ENCODE measurements around the gene CCDC167. TPM values are rescaled to one million over a fixed set of nuclear protein-coding genes. Genes with fewer than 3 reads are reported as not detected.

The CCDC167 gene
- total and polyA plus RNA-seq, 10 donors, result 11.6 to 64.8 (median 26.3) TPM

- Histone ChIP-seq H3K4me1 (peaks cover 14 to 52% (median 25%) of the 10 kb centered on the region in 6 donors), H3K4me3 (no peak overlapping the region), H3K36me3 (no peaks in the 10 kb centered on the region), H3K27me3 (replicated peaks in 1 of 7) (peaks cover 0 to 27% (median 13%) of the 10 kb centered on the region in 7 donors), H3K9me3 (no peaks in the 10 kb centered on the region), H3K27ac (no peak overlapping the region)
- 62 to 75% (median 72%) methylated on average over 4 of the region's 4 CpGs for WGBS, 5 donors
- TF ChIP-seq POLR2AphosphoS5 (IDR thresholded peaks at IDR 0.05), result no peak
- TF ChIP-seq POLR2A (IDR thresholded peaks at IDR 0.05), result no peak
- no peak for TF ChIP-seq CTCF (IDR thresholded peaks at IDR 0.05 in 8 of 11, conservative IDR thresholded peaks at IDR 0.05 in 3 of 11)
- no peak for DNase-seq
- intact Hi-C loops (cut with DNase I; ENCODE audit: low total_unique reads), result no loop called here
Measured at GRCh38 chr6:37540390-37540789, 40.7 kb upstream of the CCDC167 start.

DNA sequence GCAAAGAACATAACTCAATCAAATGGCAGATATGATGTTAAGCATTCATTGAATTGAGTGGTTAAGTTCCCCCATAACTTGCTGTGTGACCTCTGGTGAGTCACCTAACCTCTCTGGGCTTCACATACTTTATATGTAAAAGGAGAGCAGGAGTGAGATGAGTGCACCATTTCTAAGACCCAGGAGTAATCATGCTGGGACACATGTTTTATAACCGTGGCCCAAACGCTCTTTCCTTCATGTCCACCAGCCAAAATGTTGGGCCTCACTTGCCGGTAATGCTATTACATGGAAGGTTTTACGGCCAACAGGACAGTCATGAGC, 40.3 kb upstream of the CCDC167 start:
- 90 to 98% (median 96%) methylated on average over 4 of the region's 4 CpGs for WGBS, 5 donors
- H3K4me1 ChIP-seq, result peaks cover 14 to 52% (median 27%) of the 10 kb centered on the region in 6 donors
- no peak for TF ChIP-seq CTCF (IDR thresholded peaks at IDR 0.05 in 8 of 11, conservative IDR thresholded peaks at IDR 0.05 in 3 of 11)
- TF ChIP-seq POLR2AphosphoS5 (IDR thresholded peaks at IDR 0.05), result no peak
- no peak for TF ChIP-seq POLR2A (IDR thresholded peaks at IDR 0.05)
- no peaks in the 10 kb centered on the region for H3K9me3 ChIP-seq
- peaks cover 0 to 31% (median 17%) of the 10 kb centered on the region in 7 donors for H3K27me3 ChIP-seq (replicated peaks in 1 of 7)
- DNase-seq, result no peak
- intact Hi-C loops (cut with DNase I; ENCODE audit: low total_unique reads), result no loop called here
- no peak overlapping the region for H3K27ac ChIP-seq
- no peak overlapping the region for H3K4me3 ChIP-seq
- H3K36me3 ChIP-seq, result no peaks in the 10 kb centered on the region

DNA sequence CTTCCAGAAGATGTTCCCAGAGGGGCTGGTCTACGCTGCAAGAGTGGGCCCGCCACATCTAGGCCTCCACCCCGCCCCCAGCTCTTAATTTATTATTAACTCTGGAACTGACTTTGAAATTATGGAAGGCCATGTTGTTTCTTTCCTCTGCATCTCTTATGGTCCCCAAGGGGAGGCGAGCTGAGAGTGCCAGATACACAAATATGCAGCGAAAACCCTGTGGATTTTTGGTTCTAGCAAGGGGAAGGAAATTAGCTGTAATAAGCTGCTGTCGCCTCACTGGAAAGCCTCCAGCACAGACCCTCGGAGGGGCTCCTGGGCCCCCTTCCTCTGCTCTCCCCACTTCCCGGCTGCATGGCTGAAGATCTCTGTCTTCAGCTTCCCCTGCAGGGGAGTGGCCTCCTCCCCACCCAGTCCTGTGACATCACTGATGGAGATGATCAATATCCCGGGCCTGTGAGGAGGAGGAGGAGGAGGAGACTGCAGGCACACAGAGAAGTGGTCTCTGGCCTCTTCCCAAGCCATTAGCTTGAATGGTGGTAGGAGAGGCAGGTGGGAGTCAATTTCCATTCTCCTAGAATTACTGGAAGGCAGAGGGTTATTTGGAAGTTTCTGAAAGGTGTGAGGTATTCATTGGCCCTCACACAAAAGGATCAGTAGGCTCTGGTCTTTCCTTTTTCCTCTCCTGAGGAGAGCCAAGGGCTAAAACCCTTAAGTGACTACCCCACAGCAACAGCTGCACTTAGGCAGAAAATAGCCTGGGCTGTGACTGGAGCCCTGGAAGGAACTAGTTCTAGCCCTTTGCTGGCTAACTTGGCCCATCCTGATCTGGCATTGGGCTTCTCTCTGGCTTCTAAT, 39.7 kb upstream of the CCDC167 start:
- Histone ChIP-seq H3K36me3 (no peaks in the 10 kb centered on the region), H3K27me3 (replicated peaks in 1 of 7) (peaks cover 0 to 37% (median 17%) of the 10 kb centered on the region in 7 donors), H3K27ac (no peak overlapping the region), H3K4me1 (peaks cover 14 to 49% (median 24%) of the 10 kb centered on the region in 6 donors), H3K4me3 (no peak overlapping the region), H3K9me3 (no peaks in the 10 kb centered on the region)
- no peak for TF ChIP-seq POLR2AphosphoS5 (IDR thresholded peaks at IDR 0.05)
- TF ChIP-seq POLR2A (IDR thresholded peaks at IDR 0.05), result no peak
- no peak for TF ChIP-seq CTCF (IDR thresholded peaks at IDR 0.05 in 8 of 11, conservative IDR thresholded peaks at IDR 0.05 in 3 of 11)
- intact Hi-C loops (cut with DNase I; ENCODE audit: low total_unique reads), result no loop called here
- no peak for DNase-seq
- WGBS, 5 donors, result 45 to 72% (median 58%) methylated on average over 9 of the region's 9 CpGs

DNA sequence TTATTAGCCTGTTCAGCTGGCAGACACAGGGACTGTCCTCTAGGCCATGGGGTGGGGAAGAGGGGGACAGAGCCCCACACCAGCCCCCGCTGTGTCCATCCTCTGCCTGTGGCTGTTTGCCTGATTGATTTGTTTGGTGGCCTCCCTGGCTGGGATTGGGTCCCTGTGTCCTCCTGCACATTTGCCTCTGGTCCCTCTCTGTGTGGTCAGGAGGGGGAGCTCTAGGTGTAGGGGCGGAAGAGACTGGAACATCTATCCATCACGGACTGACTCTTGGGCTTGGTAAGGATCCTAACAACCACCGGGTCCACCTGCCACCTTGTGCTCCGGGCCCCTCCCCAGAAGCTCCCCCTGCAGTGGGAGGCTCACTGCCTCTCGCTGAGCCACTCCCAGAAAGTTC, 38.4 kb upstream of the CCDC167 start:
- WGBS, 5 donors, result 75 to 94% (median 89%) methylated on average over 4 to 6 of the region's 6 CpGs
- intact Hi-C loops (cut with DNase I; ENCODE audit: low total_unique reads), result no loop called here

More for the DNA sequence above, 38.4 kb upstream of the CCDC167 start:
- Histone ChIP-seq H3K27ac (no peak overlapping the region), H3K4me1 (peaks cover 14 to 39% (median 20%) of the 10 kb centered on the region in 6 donors), H3K4me3 (no peak overlapping the region), H3K36me3 (no peaks in the 10 kb centered on the region), H3K27me3 (replicated peaks in 1 of 7) (peaks cover 0 to 47% (median 17%) of the 10 kb centered on the region in 7 donors), H3K9me3 (no peaks in the 10 kb centered on the region)
- TF ChIP-seq CTCF (IDR thresholded peaks at IDR 0.05 in 8 of 11, conservative IDR thresholded peaks at IDR 0.05 in 3 of 11), result no peak
- no peak for TF ChIP-seq POLR2AphosphoS5 (IDR thresholded peaks at IDR 0.05)
- no peak for TF ChIP-seq POLR2A (IDR thresholded peaks at IDR 0.05)
- no peak for DNase-seq
